Parathyroid adenoma (tissue), 2 donors: ENCODE results near the gene RBMS3.
"Not testable (repeated sequence)": the region's sequence is repeated elsewhere in the genome, so short reads cannot be mapped to it uniquely, and the experiment has no call there.

Experiments
- H2AFZ ChIP-seq: fragments of 300-600 bp; sonication (generic); one replicate; pipeline ENCODE4 v1.7.0; 2017; ENCODE audit warnings: antibody characterized with exemption, mild to moderate bottlenecking
- H3K27ac ChIP-seq: fragments of 300-600 bp; sonication (generic); one replicate; pipeline ENCODE4 v1.7.0; 2017
- H3K27me3 ChIP-seq: fragments of 300-600 bp; sonication (generic); one replicate; pipeline ENCODE4 v1.7.0; 2017; ENCODE audit warnings: low read length; ENCODE audit not compliant: control insufficient read depth, insufficient read depth
- H3K36me3 ChIP-seq: fragments of 300-600 bp; sonication (generic); one replicate; pipeline ENCODE4 v1.7.0; 2017; ENCODE audit warnings: low read length; ENCODE audit not compliant: control insufficient read depth, insufficient read depth
- H3K4me1 ChIP-seq: fragments of 300-600 bp; sonication (generic); one replicate; pipeline ENCODE4 v1.7.0; 2017; ENCODE audit warnings: control low read depth
- H3K4me2 ChIP-seq: fragments of 300-600 bp; sonication (generic); one replicate; pipeline ENCODE4 v1.7.0; 2017; ENCODE audit warnings: low read length
- H3K4me3 ChIP-seq: fragments of 300-600 bp; sonication (generic); one replicate; pipeline ENCODE4 v1.7.0; 2017; ENCODE audit warnings: low read depth, low read length
- H3K79me2 ChIP-seq: fragments of 300-600 bp; sonication (generic); one replicate; pipeline ENCODE4 v1.7.0; 2017; ENCODE audit warnings: control low read depth
- H3K9ac ChIP-seq: fragments of 300-600 bp; sonication (generic); one replicate; pipeline ENCODE4 v1.7.0; 2017; ENCODE audit warnings: mild to moderate bottlenecking
- H3K9me3 ChIP-seq: fragments of 300-600 bp; sonication (generic); one replicate; pipeline ENCODE4 v1.7.0; 2017; ENCODE audit warnings: low read length; ENCODE audit not compliant: control insufficient read depth
- TF ChIP-seq, protein P1 (sequence below): fragments of 300-600 bp; sonication (generic); IDR thresholded peaks from one replicate; pipeline ENCODE4 v1.7.0; 2017; ENCODE audit warnings: antibody characterized with exemption, mild to moderate bottlenecking
- donor health status: primary hyperparathyroidism.

The RBMS3 gene

DNA sequence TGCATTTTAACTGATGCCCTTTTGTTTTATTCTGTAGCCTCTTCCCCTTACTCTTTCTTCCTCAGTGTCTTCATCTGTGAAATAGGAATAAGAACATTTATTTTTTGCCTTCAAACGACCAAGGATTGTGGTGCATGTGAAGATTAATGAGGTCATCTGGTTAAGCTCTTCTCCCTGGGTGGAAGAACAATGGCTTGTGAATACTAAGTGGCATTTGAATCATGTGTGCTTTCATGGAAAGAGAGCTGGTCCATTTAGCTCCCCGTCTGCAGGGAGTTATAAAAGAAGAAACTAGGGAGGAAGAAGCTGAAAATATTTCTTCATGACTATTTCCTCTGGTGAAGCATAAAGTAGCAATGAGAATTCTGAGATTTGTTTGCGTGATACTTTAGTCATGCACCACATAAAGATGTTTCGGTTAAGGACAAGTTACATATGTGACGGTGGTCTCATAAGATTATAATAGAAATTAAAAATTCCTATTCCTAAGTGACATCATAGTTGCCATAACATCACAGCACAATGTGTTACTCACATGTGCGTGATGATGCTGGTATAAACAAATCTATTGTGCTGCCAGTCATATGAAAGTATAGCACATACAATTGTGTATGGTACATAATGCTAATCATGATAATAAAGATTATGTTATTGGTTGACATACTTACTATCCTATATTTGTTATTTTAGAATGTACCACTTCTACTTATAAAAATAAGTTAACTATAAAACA lies 374.3 kb downstream of the RBMS3 start:
- Histone ChIP-seq H3K4me3 (no peak overlapping the region), H3K27ac (no peak overlapping the region), H3K4me1 (no peaks in the 10 kb centered on the region), H3K9ac (no peak overlapping the region), H3K4me2 (no peak overlapping the region), H3K27me3 (no peaks in the 10 kb centered on the region), H3K79me2 (no peaks in the 10 kb centered on the region), H2AFZ (no peak overlapping the region), H3K9me3 (no peaks in the 10 kb centered on the region), H3K36me3 (no peaks in the 10 kb centered on the region)
- TF ChIP-seq, protein P1, sequence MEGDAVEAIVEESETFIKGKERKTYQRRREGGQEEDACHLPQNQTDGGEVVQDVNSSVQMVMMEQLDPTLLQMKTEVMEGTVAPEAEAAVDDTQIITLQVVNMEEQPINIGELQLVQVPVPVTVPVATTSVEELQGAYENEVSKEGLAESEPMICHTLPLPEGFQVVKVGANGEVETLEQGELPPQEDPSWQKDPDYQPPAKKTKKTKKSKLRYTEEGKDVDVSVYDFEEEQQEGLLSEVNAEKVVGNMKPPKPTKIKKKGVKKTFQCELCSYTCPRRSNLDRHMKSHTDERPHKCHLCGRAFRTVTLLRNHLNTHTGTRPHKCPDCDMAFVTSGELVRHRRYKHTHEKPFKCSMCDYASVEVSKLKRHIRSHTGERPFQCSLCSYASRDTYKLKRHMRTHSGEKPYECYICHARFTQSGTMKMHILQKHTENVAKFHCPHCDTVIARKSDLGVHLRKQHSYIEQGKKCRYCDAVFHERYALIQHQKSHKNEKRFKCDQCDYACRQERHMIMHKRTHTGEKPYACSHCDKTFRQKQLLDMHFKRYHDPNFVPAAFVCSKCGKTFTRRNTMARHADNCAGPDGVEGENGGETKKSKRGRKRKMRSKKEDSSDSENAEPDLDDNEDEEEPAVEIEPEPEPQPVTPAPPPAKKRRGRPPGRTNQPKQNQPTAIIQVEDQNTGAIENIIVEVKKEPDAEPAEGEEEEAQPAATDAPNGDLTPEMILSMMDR = no peak

DNA sequence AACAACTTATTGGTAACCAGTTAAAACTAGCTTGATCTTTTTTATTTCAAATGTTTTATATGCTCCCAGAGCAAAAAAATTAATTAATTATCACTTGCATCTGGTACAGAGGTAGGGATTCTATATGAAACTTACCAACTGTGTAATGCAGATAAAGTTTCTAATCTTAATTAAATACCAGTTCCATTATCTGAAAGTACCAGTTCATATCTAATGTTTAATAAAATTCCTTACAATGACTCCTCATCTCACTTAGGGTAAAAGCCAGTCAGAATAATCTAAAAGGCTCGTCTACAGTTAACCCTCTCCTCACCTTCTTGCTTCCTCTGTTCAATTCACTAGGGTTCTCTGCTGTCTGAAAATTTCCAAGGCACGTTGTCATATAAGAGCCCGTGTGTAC lies 384.8 kb downstream of the RBMS3 start:
- Histone ChIP-seq H3K36me3 (no peaks in the 10 kb centered on the region), H3K9me3 (no peaks in the 10 kb centered on the region), H3K27ac (no peak overlapping the region), H3K4me1 (no peaks in the 10 kb centered on the region), H2AFZ (no peak overlapping the region), H3K27me3 (no peaks in the 10 kb centered on the region), H3K4me3 (no peak overlapping the region), H3K4me2 (no peak overlapping the region), H3K79me2 (no peaks in the 10 kb centered on the region), H3K9ac (no peak overlapping the region)
- TF ChIP-seq, protein P1 = no peak

DNA sequence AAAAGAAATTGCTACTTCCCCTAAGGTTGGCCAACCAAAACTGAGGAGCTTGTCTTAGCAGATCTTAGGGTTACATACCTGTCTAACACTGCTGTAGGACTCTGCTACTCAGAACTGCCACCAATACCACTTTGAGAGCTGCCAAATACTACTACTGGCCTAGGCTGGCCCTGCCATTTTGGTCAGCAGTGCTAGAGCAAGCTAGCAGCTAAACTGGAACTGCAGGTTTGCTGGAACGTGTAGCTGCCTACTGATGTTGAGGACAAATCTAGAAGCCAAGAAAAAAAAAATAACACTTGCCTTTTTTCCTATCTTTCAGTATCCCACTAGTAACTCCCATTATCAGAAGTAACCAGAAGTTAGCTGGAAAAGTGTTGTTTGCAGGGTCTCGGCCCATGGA lies 387.4 kb downstream of the RBMS3 start:
- Histone ChIP-seq H3K36me3 (no peaks in the 10 kb centered on the region), H3K27ac (no peak overlapping the region), H3K27me3 (no peaks in the 10 kb centered on the region), H3K79me2 (no peaks in the 10 kb centered on the region), H2AFZ (no peak overlapping the region), H3K9ac (no peak overlapping the region), H3K4me3 (no peak overlapping the region), H3K4me2 (no peak overlapping the region), H3K9me3 (no peaks in the 10 kb centered on the region), H3K4me1 (no peaks in the 10 kb centered on the region)
- TF ChIP-seq, protein P1 = no peak

DNA sequence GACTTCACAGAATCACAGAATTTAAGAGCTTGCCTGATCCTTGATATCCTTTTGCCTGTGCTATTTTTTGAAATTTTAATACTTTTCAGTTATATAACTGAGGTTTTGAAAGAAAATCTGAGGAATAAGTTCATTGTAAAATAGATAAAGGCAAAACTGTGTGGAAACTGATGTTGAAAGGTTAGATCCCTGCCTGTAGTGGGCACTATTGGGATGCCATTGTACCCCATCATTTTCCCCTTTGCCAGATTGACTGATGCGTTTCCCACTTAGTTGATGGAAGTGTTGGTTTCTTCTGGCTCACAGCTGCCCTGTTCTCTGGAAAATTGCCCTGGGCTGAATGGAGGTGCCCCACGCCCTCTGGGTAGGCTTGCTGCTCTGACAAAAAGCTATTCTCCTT lies 387.9 kb downstream of the RBMS3 start:
- H3K4me2 ChIP-seq = no peak overlapping the region
- no peak overlapping the region for H3K9ac ChIP-seq
- no peak overlapping the region for H3K4me3 ChIP-seq
- no peaks in the 10 kb centered on the region for H3K9me3 ChIP-seq
- no peaks in the 10 kb centered on the region for H3K36me3 ChIP-seq
- TF ChIP-seq, protein P1 = no peak
- no peaks in the 10 kb centered on the region for H3K27me3 ChIP-seq
- no peak overlapping the region for H2AFZ ChIP-seq
- no peak overlapping the region for H3K27ac ChIP-seq
- no peaks in the 10 kb centered on the region for H3K4me1 ChIP-seq
- no peaks in the 10 kb centered on the region for H3K79me2 ChIP-seq

DNA sequence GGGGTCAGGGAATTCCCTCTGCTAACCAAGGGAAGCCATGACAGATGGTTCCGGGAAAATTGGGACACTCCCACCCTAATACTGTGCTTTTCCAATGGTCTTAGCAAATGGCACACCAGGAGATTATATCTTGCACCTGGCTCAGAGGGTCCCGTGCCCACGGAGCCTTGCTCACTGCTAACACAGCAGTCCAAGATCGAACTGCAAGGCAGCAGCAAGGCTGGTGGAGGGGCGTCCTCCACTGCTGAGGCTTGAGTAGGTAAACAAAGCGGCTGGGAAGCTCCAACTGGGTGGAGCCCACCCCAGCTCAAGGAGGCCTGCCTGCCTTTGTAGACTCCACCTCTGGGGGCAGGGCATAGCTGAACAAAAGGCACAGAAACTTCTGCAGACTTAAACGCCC lies 389.6 kb downstream of the RBMS3 start:
- H3K9ac ChIP-seq, H3K27ac ChIP-seq, H3K36me3 ChIP-seq, H3K79me2 ChIP-seq, H3K9me3 ChIP-seq, H2AFZ ChIP-seq, H3K27me3 ChIP-seq, H3K4me2 ChIP-seq, H3K4me3 ChIP-seq, H3K4me1 ChIP-seq: not testable (repeated sequence)
